ENCODE results near the gene PRRC2B. TPM values are rescaled to one million over a fixed set of nuclear protein-coding genes. Genes with fewer than 3 reads are reported as not detected.
A peak's percentile ranks its signal among the peaks of the same experiment; 100 is the strongest.

PRRC2B gene
- total RNA-seq, 1 experiment from 2014 or later: 48.4 TPM

DNA sequence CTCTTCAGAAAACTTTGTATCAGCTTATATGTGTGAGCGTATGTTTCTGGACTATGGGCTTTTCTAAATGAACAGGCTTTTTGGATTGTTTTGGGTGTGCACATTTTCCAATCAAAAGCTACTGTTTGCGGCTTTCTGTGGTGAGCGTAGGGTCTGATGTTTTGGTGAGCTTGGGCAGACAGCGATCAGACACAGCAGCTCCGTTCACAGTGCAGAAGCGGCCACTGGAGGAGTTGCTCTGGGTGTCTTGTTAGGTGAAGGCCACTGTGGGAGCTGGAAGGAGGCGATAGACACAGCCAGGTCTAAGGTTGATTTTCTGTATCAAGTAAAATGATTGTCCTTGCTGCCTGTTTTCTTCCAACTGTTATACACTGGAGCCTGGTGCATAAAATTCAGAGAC is 11.1 kb downstream of the PRRC2B start:
- no peak for DNase-seq (ENCODE audit: low spot score)
- in situ Hi-C loops (cut with HindIII; ENCODE audit: low sequenced_read_pairs): no loop called here

DNA sequence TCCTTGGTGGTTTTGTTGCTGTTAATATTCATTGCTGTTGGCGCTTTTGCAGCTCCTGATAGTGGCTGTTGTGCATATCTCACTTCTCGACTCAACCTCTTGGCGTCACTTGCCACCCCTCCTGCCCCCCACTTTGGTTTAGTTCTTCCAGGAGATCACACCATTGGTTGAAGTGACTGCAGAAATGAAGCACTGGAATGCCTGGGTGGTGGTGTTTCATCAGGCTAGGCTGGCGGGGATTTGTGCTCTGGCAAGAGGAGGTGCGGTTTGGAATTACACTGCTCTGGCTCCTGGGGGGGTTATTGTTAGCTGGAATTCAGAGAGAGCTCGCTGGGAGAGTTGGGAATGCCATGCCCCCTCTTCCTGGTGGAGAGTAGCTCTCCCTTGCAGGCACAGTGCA is 11.5 kb downstream of the PRRC2B start:
- no peak for DNase-seq (ENCODE audit: low spot score)
- in situ Hi-C loops (cut with HindIII; ENCODE audit: low sequenced_read_pairs): no loop called here

DNA sequence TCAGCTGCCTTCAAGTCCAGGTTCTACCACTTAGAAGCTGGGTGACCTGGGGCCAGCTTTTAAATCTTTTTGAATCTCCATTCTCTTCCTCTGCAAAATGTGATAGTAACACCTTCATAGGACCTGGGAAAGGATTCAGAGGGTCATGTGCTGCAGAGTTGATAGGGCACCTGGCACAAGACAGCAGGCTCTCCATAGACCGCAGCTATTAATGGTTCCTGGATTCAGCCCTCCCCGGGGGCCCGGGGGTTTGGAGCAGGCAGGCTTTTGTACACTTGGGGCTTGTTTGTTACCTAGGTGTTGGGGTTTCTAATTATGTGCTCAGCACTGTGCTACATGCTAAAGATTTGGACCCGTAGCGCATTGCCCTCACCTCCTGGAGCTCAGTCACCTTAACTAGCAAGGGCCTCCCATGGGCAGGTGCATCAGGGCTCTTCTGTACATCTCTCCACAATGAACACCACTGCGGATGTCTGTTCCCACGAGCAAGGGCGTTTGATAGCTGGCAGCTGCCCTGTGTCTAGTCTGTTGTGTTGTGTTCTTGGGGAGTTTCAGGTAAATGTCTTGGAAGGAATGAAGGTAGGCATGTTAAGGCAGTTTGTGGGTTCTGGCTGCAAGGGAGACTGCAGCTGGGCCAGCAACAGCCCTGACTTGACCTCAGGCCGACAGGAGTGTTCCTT is 12.1 kb downstream of the PRRC2B start:
- DNase-seq (ENCODE audit: low spot score): no peak
- in situ Hi-C loops (cut with HindIII; ENCODE audit: low sequenced_read_pairs): no loop called here

DNA sequence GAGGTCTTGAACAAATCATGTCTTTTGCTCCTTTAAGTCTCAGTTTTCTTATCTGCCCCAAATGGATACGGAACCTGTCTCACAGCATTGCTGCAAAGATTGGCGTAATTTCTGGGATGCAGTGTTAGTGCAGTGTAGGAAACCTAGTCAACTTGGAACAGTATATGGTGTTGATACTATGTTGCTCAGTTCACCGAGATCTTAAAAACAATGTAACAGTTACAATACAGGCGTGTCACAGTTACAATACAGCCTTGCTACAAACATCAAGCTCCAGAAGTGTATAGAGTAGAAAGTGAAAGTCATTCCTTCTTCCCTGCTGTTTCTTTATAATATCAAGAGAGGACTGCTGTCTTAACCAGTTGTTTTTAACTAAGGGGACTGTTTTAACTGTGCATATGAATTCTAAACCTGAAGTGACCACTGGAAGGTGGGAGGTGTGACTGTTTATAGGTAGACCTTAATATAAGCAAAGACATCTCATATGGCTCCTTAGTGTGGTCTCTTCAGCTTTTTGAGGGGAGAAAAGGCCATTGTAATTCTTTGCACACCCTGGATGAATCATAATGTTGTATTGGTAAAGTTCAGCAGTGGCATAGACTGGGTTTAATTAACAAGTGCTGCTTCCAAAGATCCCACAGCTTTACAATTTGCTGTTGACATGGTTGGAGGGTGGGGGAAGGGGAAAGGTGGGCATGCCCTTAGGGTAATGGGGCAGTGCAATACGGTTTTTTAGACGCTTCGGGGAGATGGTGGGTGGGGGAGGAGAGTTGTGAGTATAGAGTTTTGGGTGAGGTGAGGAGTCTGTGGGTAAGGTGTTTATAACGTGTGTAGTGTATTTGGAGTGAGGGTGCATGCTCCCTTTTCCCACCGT is 12.9 kb downstream of the PRRC2B start:
- in situ Hi-C loops (cut with HindIII; ENCODE audit: low sequenced_read_pairs): no loop called here
- DNase-seq (ENCODE audit: low spot score): no peak

DNA sequence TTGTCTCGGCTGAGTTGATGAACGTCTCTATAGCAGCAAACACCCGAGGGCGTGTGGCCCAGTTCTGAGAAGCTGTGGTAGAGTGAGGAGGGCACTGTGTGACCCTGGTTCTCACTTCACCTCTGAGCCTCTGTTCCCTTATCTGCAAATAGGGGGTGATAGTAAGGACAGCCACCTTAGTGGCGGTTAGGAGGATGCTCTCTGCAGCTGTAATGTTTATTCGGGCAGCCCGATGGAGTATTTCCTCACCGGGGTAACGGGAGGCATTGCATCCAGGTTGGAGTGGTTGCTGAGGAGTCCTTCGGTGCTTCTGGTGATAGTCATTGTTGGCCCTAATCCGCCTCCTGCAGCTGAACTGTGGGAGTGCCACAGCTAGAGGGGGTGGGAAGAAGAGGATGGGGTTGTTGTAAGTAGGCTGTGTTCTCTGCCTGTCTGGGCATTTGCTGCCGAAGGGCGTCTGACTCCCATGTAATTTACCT is 13.9 kb downstream of the PRRC2B start:
- in situ Hi-C loops (cut with HindIII; ENCODE audit: low sequenced_read_pairs): no loop called here

DNA sequence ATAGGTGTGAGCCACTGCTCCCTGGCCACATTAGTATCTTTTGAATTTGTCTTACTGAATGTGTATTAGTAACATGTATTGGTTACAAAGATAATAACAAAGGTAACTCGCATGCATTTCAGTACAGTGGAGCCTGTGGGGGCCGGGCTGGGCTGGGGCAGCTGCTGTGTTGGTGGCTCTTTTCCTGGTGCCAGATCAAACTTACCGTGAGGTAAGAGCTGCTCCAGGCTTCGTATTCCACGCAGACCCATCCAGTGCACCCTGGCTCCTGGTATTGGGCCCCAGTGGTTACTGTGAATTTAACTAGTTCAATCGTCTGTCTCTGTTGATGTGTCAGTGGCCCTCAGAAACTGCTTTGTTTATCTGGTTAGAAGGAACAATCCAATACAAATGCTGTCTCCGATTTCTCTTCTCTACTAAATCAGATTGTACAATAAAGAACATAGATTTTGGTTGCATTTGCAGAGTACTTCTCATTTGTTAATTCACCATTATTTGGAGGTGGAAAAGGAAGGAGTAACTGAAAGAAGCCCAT is 15.6 kb downstream of the PRRC2B start:
- in situ Hi-C loops (cut with HindIII; ENCODE audit: low sequenced_read_pairs): no loop called here
- no peak for DNase-seq (ENCODE audit: low spot score)

More for the DNA sequence above, 13.9 kb downstream of the PRRC2B start:
- peak; percentile 77 for DNase-seq (ENCODE audit: low spot score)

DNA sequence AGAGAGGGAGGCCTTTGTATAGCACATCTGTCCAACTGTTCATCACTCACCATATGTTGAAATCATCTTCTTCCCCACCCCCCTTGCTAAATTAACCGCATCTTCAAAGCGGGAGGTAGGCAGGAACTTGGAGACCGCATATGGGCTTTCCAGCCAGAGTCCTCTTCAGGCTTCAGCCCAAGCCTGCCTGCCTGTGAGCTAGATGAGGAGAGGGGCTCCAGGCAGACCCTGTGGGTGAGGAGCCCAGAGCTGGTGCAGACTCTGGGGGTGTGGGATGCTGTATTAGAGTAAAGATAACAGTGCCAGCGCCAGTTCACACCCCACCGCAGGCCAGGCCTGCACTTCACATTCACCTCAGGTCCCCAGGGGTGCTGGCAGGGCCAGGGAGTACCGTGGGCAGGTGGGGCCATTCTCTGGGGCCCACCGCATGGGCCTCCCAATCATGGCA is 16.2 kb downstream of the PRRC2B start:
- DNase-seq (ENCODE audit: low spot score): no peak
- in situ Hi-C loops (cut with HindIII; ENCODE audit: low sequenced_read_pairs): no loop called here

DNA sequence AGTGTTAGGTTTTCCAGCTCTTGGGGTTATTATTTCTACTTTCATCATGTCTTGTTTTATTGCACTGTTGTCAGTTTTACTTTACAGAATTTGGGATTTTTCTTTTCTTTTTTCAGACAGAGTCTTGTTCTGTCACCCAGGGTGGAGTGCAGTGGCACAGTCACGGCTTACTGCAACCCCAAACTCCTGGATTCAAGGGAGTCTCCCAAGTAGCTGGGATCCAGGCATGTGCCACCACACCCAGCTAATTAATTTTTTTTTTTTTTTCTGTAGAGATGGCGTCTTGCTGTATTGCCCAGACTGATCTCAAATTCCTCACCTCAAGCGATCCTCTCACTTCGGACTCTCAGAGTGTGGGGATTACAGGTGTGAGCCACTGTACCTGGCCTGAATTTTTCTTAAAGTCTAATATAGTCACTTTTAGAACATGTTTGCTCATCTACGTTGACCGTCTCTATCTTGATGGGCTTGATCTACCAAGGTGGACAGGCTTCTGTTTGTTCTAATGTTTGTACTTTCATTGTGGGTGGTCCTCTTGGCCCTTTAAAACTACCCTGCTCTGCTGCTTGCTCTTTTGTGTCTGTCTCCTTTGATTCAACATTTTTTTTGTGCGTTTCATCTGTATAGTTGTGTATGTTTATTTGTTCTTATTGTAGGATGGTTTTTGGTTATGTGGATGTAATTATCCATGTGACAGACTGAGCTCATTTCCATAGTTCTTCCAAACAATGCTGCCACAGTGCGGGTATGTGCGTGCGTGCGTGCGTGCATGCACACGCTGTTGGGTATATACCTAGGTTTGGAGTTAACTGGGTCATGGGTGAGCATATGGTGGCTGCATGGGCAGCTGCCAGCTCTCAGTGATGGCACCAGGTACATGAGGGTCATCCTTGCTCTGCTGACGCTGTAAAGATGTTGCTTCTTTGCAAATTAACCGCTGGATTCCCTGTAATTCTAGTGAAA is 18.1 kb downstream of the PRRC2B start:
- in situ Hi-C loops (cut with HindIII; ENCODE audit: low sequenced_read_pairs): no loop called here
- DNase-seq (ENCODE audit: low spot score): peak; percentile 61

DNA sequence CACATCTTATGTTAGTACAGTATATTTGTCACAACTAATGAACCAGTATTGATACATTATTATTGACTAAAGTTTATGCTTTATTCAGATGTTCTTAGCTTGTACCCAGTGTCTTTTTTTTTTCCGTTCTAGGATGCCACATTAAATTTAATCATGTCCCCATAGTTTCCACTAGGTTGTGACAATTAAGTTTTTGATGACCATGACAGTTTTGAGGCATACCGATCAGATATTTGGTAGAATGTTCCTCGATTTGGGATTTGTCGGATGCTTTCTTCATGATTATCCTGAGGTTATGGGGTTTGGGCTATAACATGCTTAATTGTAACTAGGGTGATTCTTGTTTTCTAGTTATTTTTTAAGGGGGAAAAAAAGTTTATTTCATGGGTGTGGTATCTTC is 22.6 kb downstream of the PRRC2B start:
- DNase-seq (ENCODE audit: low spot score): no peak
- in situ Hi-C loops (cut with HindIII; ENCODE audit: low sequenced_read_pairs): no loop called here

DNA sequence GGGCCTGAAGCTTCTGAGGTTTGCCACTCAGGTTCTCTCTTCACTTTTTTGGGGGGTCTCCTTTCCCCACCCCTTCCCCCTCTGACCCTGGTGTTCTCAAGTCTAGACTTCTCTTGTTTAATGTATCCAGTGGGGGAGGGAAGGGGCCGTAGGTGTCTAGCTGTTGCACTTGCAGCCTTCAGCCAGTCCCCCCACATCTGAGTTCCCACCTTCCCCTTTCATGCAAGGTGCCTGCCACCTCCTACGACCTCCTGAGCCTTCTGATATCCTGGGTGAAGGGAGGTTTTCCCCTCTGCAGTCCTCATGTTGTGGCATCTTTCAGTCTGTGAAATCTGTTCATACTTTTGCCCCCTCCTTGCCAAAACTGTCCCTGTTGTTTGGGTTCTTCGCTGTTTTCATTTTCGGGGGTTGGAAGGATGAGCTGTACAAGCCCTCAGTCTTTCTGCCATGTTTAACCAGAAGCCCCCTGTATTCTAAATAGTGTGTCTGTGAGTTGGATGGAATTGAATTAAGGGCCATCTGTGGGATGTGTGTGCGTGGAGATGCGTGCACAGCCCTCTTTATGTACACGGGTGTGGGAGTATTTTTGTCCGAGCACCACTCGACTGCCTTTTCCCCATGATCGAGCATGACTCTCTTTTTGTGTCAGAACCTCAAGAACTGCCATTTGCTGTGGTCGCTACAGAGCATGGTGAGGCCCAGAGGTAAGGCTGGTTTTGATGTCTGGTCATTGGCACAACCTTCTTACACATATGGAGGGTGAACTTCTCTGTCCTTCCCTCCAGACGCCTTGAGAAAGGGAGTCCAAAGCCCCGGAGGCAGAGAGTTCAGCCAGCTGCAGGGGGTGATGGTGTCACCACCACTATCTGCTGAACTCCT is 23.6 kb downstream of the PRRC2B start:
- in situ Hi-C loops (cut with HindIII; ENCODE audit: low sequenced_read_pairs): no loop called here

DNA sequence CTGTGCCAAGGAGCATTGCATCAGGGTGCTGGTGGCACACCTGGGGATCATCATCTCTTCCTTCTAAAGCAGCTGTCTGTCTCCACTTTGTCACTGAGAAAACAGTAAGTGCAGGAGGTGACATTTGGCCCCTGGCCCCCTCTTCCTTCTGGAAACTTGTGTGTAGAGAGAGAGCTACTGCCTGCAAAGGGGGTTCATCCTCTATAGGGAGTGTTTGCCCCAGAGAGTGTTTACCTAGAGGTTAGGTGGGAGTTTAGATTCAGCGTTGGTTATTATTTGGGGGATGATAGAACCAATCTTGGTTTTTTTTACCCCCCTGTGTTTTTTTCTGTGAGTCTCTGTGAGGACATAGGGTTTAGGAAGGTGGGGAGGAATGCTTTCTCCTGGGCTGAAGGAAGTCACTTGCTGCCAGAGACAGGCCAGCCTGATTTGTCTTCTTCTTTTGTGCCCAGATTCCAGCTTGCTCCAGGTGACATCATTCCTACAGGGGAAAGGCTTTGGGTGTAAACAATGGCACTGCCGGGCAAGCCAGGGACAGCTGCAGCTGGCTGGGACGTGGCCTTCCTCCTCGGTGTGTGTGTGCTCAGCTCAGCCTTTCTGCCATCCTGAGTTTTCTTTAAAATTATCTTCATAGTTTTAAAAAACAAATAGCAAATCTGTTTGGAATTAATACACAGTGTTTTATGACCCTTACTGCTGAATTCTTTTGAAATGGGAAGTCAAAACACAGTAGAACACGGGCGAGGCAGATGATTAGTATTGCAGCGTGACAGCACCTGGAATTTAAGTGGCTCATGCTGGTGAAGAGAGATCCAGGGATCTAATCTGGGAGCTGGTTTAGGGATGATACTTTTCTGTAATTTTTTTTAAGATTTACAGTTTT is 24.5 kb downstream of the PRRC2B start:
- in situ Hi-C loops (cut with HindIII; ENCODE audit: low sequenced_read_pairs): no loop called here
- peak; percentile 80 for DNase-seq (ENCODE audit: low spot score)

More for the DNA sequence above, 23.6 kb downstream of the PRRC2B start:
- no peak for DNase-seq (ENCODE audit: low spot score)

DNA sequence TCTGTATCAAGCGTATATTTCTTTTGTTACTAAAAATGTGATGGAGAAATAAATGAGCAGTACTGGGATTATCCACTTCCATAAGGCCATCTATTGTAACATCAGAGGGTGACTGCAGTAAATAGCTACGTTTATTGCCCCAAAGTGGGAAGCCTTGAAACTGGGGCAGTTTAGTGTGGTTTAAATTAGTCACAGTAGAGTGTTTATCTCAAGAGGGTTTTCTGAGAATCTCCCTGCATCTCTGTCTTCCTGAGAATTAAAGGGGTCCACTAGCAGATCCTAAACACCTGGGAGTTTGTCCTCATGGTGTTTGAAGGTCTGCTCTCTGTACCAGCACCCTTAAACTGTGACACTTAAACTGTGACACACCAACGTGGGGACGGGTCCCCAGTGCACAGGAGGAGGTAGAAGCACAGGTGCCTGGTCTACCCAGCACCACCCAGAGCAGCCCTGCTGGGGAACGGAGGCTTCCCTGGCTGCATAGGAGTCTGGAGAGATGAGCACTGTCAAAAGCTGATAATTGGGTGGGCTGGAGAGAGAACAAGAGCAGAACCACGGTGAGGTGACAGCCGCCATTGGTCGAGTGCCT is 25.2 kb downstream of the PRRC2B start:
- no peak for DNase-seq (ENCODE audit: low spot score)
- in situ Hi-C loops (cut with HindIII; ENCODE audit: low sequenced_read_pairs): no loop called here

DNA sequence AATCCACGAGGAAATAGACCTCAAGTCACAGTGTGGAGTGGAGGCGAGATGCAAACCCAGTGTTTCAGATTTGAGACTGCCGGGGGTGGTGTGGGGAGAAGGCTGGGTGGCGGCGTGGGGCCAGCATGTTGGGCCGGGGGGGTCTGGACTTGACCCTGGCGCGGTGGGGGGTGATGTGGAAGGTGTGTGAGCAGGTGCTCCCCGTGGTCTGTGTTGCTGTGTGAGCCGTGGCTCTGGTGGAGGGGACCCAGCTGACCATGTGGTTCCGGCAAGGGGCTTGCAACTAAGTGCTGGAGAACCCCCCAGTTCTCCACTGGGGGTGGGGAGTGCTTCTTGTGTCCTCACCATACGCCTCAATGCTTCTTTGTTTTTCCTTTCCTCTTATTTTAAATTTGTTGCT is 25.8 kb downstream of the PRRC2B start:
- in situ Hi-C loops (cut with HindIII; ENCODE audit: low sequenced_read_pairs): no loop called here
- no peak for DNase-seq (ENCODE audit: low spot score)

DNA sequence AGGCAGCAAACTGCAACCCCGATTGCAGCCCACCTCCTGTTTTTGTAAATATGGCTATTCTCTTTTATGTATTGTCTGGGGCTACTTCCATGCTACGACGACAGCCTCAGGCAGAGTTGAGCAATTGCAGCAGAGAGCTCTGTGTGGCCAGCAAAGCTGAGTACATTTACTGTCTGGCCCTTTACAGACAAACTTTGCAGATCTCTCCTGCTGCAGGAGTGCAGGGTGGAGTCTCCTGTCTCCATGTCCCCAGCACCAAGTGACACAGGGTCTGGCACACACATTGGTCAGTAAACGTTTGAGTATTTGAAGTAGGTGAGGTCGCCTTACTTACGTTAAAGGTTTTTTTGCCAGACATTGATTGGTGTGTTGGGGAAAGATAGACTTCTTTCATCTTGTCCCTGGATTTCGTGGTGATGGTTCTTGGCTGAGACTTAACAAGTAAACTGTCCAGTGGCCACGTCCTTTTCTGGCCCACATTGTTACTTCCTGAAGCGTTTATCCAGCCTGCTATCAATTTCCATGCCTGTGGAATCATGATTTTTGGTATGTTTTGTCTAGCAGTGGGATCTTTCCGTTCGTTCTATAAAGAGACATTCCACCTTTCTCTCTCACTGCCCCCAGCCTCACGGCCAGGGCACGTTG is 27.2 kb downstream of the PRRC2B start:
- DNase-seq (ENCODE audit: low spot score): no peak
- in situ Hi-C loops (cut with HindIII; ENCODE audit: low sequenced_read_pairs): no loop called here

DNA sequence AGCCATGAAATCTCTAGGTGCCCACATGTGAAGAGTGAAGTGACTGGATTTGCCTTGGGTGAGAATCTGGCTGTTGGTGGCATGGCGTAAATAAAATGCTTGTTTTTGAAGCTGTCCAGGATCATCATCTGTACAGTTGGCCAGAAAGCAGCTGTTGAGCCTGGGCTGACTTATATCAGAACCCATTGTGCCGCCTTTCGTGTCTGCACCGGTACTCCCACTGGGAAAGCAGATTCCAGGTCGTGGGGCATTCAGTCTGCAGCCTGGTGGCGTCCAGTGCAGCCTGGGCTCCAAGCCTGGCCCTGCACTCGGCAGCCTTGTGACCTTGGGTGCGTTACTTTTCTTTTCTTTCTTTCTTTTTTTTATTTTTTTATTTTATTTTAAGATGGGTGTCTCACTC is 27.8 kb downstream of the PRRC2B start:
- in situ Hi-C loops (cut with HindIII; ENCODE audit: low sequenced_read_pairs): no loop called here
- no peak for DNase-seq (ENCODE audit: low spot score)

DNA sequence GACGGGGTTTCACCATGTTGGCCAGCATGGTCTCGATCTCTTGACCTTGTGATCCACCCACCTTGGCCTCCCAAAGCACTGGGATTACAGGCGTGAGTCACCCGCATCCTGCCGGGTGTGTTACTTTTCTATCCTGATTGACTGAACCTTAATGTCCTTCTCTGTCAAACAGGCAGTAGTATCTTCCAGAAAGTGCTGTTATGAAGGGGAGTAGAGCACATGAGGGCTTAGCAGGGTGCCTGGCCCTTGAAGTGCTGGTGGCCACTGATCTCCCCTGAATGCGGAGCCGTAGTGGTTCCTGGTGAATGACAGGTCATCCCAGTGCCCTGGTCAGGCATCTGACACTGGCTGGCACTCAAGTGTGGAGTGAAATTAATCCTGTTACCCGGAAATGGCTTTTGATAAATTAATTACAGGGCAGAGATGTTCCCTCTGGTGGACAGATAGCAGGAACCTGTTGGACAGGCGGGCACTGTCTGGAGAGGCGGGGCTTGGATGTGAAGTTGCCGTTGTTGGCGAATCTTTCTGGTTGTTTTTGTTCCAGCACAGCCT is 28.4 kb downstream of the PRRC2B start:
- DNase-seq (ENCODE audit: low spot score): peak; percentile 73
- in situ Hi-C loops (cut with HindIII; ENCODE audit: low sequenced_read_pairs): no loop called here
